Measurements from ENCODE around the gene RTL10. TPM values are rescaled to one million over a fixed set of nuclear protein-coding genes. Genes with fewer than 3 reads are reported as not detected.

RTL10 gene
- total RNA-seq, 1 experiment from 2014 or later, result 26.7 TPM

- TF ChIP-seq SIN3A (IDR thresholded peaks at IDR 0.05; ENCODE audit: borderline replicate concordance, insufficient read depth, low read depth, low read length) (no peak), CTCF (IDR thresholded peaks at IDR 0.05) (no peak), TCF7L2 (IDR thresholded peaks at IDR 0.05; ENCODE audit: low read depth, low read length) (no peak), POLR2AphosphoS5 (IDR thresholded peaks at IDR 0.05; ENCODE audit: low read depth, low read length) (no peak)
- TF ChIP-seq, protein P1, sequence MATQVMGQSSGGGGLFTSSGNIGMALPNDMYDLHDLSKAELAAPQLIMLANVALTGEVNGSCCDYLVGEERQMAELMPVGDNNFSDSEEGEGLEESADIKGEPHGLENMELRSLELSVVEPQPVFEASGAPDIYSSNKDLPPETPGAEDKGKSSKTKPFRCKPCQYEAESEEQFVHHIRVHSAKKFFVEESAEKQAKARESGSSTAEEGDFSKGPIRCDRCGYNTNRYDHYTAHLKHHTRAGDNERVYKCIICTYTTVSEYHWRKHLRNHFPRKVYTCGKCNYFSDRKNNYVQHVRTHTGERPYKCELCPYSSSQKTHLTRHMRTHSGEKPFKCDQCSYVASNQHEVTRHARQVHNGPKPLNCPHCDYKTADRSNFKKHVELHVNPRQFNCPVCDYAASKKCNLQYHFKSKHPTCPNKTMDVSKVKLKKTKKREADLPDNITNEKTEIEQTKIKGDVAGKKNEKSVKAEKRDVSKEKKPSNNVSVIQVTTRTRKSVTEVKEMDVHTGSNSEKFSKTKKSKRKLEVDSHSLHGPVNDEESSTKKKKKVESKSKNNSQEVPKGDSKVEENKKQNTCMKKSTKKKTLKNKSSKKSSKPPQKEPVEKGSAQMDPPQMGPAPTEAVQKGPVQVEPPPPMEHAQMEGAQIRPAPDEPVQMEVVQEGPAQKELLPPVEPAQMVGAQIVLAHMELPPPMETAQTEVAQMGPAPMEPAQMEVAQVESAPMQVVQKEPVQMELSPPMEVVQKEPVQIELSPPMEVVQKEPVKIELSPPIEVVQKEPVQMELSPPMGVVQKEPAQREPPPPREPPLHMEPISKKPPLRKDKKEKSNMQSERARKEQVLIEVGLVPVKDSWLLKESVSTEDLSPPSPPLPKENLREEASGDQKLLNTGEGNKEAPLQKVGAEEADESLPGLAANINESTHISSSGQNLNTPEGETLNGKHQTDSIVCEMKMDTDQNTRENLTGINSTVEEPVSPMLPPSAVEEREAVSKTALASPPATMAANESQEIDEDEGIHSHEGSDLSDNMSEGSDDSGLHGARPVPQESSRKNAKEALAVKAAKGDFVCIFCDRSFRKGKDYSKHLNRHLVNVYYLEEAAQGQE (IDR thresholded peaks at IDR 0.05; ENCODE audit: insufficient read depth in 1 of 2, low read depth in 2 of 2, low read length in 1 of 2), result no peak
- Histone ChIP-seq H3K9me3 (ENCODE audit: control insufficient read depth, insufficient read depth, low read depth, low read length) (no peaks in the 10 kb centered on the region), H3K27ac (ENCODE audit: low read length) (no peak overlapping the region), H3K36me3 (ENCODE audit: control insufficient read depth, insufficient read depth, low read length) (no peaks in the 10 kb centered on the region), H3K27me3 (ENCODE audit: control insufficient read depth, insufficient read depth, low read length) (no peaks in the 10 kb centered on the region), H3K4me3 (ENCODE audit: low read depth in 2 of 2, low read length in 2 of 2) (no peak overlapping the region), H3K4me1 (ENCODE audit: control insufficient read depth, insufficient read depth, low read length) (peaks cover 16% of the 10 kb centered on the region)
- CTCF ChIA-PET, result interaction anchor here (1.2 kb wide), 1 partner anchor 13 kb away, joined by 3 read pairs; no protein-coding TSS in a partner anchor
- no TSS peak for BruUV-seq (replicated peaks)
- POLR2A ChIA-PET, result no interaction called here
- intact Hi-C loops (cut with micrococcal nuclease; ENCODE audit: unreplicated experiment) (no loop called here), in situ Hi-C loops (cut with HindIII; ENCODE audit: low pct_unique_long_range_greater_than_20kb, low sequenced_read_pairs) (no loop called here)
- DNase-seq (ENCODE audit: low read depth, low spot score) (no peak), ATAC-seq (no peak)
Measured at GRCh38 chr22:19896665-19897355, 42.1 kb upstream of the RTL10 start.

DNA sequence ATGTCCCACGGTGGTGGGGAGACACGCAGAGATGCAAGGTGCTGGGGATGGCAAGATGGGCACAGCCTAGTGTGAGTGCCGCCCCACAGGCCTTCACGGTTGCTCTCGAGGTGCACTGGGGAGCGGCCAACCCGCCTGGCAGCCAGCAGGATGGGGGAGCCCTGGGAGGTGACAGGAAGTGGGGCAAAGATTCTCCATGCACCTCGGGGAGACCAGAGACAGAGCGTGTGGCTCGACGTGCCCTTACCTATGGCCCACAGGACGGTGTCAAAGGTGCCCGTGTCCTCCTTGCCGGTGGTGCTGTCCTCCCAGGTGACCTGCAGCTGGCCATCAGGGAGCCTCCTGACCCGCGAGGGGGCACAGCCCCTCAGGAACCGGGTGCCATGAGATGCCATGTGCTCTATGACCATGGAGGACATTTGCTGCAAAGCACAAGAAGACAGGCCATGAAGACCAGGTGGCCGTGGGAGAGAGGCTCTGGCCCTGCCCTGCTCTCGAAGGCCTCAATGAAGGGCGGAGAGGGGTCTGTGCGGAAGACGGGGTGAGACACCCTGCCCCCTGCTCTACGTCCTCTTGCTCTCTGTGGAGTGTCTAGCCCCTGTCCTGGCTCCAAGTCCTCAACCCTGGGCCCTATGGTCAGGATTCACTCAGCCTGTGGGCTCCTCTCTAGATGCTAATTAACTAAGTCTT lies 40.6 kb upstream of the RTL10 start:
- no peak for TF ChIP-seq SIN3A (IDR thresholded peaks at IDR 0.05; ENCODE audit: borderline replicate concordance, insufficient read depth, low read depth, low read length)
- no peak for TF ChIP-seq CTCF (IDR thresholded peaks at IDR 0.05)
- TF ChIP-seq, protein P1 (IDR thresholded peaks at IDR 0.05; ENCODE audit: insufficient read depth in 1 of 2, low read depth in 2 of 2, low read length in 1 of 2), result no peak
- TF ChIP-seq POLR2AphosphoS5 (IDR thresholded peaks at IDR 0.05; ENCODE audit: low read depth, low read length), result no peak
- no peak for TF ChIP-seq TCF7L2 (IDR thresholded peaks at IDR 0.05; ENCODE audit: low read depth, low read length)
- ATAC-seq, result no peak
- CTCF ChIA-PET, result no interaction called here
- H3K4me1 ChIP-seq (ENCODE audit: control insufficient read depth, insufficient read depth, low read length), result peaks cover 31% of the 10 kb centered on the region
- no peaks in the 10 kb centered on the region for H3K36me3 ChIP-seq (ENCODE audit: control insufficient read depth, insufficient read depth, low read length)
- intact Hi-C loops (cut with micrococcal nuclease; ENCODE audit: unreplicated experiment) (no loop called here), in situ Hi-C loops (cut with HindIII; ENCODE audit: low pct_unique_long_range_greater_than_20kb, low sequenced_read_pairs) (no loop called here)
- no peak for DNase-seq (ENCODE audit: low read depth, low spot score)
- POLR2A ChIA-PET, result no interaction called here
- no peak overlapping the region for H3K27ac ChIP-seq (ENCODE audit: low read length)
- no peaks in the 10 kb centered on the region for H3K9me3 ChIP-seq (ENCODE audit: control insufficient read depth, insufficient read depth, low read depth, low read length)
- no peaks in the 10 kb centered on the region for H3K27me3 ChIP-seq (ENCODE audit: control insufficient read depth, insufficient read depth, low read length)
- no peak overlapping the region for H3K4me3 ChIP-seq (ENCODE audit: low read depth in 2 of 2, low read length in 2 of 2)
- BruUV-seq (replicated peaks), result no TSS peak
